Purkinje cell (primary cell): ENCODE measurements around the gene CHP1. TPM values are rescaled to one million over a fixed set of nuclear protein-coding genes. Genes with fewer than 3 reads are reported as not detected.

Experiments
- polyA plus RNA-seq: library from polyadenylated mRNA; unstranded; fragments of >200 nt; fragmentation: Nextera tagmentation; gene quantifications from 2 replicates; pipeline ENCODE4 v1.2.1, GENCODE V29; 2014

The CHP1 gene
- polyA plus RNA-seq: 31.4 and 41.7 TPM in 2 replicates

DNA sequence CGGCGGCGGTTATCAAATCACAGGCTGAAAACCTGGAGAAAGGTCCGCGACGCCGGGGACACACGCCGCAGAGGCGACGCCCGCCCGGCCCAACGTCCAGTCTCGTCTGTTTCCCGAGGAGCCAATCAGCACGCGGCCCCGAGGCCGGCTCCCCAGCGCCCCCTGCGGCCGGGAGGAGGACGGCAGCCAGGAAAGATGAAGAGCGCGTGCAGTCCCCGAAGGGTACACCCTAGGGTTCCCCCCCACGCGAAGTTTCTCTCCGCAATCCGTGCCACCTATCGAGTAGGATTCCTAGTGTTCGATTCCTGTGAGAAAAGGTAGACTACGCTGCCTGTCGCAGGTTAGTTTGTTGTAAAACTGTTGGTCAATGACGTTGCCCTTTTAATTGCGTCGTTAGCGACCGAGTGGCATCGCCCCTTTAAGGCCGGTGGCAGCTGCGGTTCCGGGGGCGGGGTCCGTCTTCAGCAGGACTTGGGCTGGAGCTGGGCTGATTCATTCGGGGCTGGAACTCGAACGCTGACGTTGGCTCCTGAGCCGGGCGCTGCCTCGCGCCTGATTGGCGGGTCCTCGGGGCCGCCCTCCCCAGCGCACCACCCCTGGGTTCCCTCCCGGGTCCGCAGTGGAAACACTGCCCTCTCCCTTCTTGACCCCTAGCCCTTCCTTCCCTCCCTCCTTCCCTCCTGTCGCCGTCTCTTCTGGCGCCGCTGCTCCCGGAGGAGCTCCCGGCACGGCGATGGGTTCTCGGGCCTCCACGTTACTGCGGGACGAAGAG, at the start of gene CHP1, which contains the start of gene EXD1:
CHP1 (plus strand) TSS at position 619 of the 772 bp plus-strand sequence; CDS start at position 734, 115 bp downstream.
EXD1 (minus strand) TSS at position 108 of the 772 bp plus-strand sequence. CDS start 4,182 bp downstream, outside the sequence.

Other genes starting within 250 kb of the CHP1 start
- gene INO80, start 115.0 kb upstream of the CHP1 start, polyA plus RNA-seq: 2.9 and 4.2 TPM in 2 replicates
- gene EXD1, start 511 bp upstream of the CHP1 start, polyA plus RNA-seq: 0.78 TPM in 1 of 2 replicates, not detected in the other
- gene OIP5, start 101.3 kb downstream of the CHP1 start, polyA plus RNA-seq: 2.1 TPM in 1 of 2 replicates, not detected in the other
- 0.52 and 3.1 TPM in 2 replicates for gene NUSAP1, start 101.6 kb downstream of the CHP1 start, polyA plus RNA-seq
- gene NDUFAF1, start 171.2 kb downstream of the CHP1 start, polyA plus RNA-seq: 94.8 and 98.8 TPM in 2 replicates
- gene RTF1, start 185.8 kb downstream of the CHP1 start, polyA plus RNA-seq: 29.8 and 32.9 TPM in 2 replicates